HepG2 (cell line): Measurements from ENCODE around the gene PGRMC2.

Experiments
- CBX2 ChIP-seq, 2 experiments: fragments of 200-600 bp in 1 of 2; sonication (generic); formaldehyde crosslinking in 1 of 2; IDR thresholded peaks; 2 replicates each; pipeline versions ENCODE4 v1.7.0 to v1.8.1; 2018 to 2022; ENCODE audit warnings: low read depth in 2 of 2, low read length in 1 of 2, mild to moderate bottlenecking in 1 of 2, missing genetic modification reagents in 1 of 2
- CTCF ChIP-seq: sonication (generic); formaldehyde crosslinking; IDR thresholded peaks from 2 replicates; pipeline ENCODE4 v1.5.0; 2020; ENCODE audit warnings: mild to moderate bottlenecking, missing genetic modification reagents, moderate library complexity
- ELF4 ChIP-seq: sonication (generic); formaldehyde crosslinking; IDR thresholded peaks from 2 replicates; pipeline ENCODE4 v1.5.0; 2020; ENCODE audit warnings: missing genetic modification reagents, mild to moderate bottlenecking, moderate library complexity, borderline replicate concordance
- ETV5 ChIP-seq: IDR thresholded peaks from 2 replicates; pipeline ENCODE4 v1.6.1; 2018; ENCODE audit warnings: missing biosample characterization, missing genetic modification reagents, inconsistent platforms, borderline replicate concordance
- EZH2 ChIP-seq: conservative IDR thresholded peaks from 2 replicates; pipeline ENCODE4 v1.6.1; 2012; ENCODE audit warnings: mild to moderate bottlenecking, low read depth, low read length, moderate library complexity
- FOSL2 ChIP-seq: sonication (generic); formaldehyde crosslinking; IDR thresholded peaks from 2 replicates; pipeline ENCODE4 v1.4.0; 2020; ENCODE audit warnings: missing genetic modification reagents
- GABPA ChIP-seq, 2 experiments: IDR thresholded peaks; 2 replicates each; pipeline ENCODE4 v1.6.1; 2011 to 2016; ENCODE audit warnings: low read depth in 2 of 2, low read length in 1 of 2, missing biosample characterization in 1 of 2, missing genetic modification characterization in 1 of 2
- HMGXB4 ChIP-seq, 2 experiments: sonication (generic) in 1 of 2; formaldehyde crosslinking in 1 of 2; IDR thresholded peaks; 2 replicates each; pipeline versions ENCODE4 v1.4.0 to v1.6.1; 2018 to 2020; ENCODE audit warnings: missing genetic modification reagents in 2 of 2, borderline replicate concordance in 1 of 2, low read depth in 1 of 2, mild to moderate bottlenecking in 1 of 2, missing biosample characterization in 1 of 2
- KLF11 ChIP-seq: IDR thresholded peaks from 2 replicates; pipeline ENCODE4 v1.6.1; 2016; ENCODE audit warnings: missing compliant biosample characterization
- REST ChIP-seq, 2 experiments: IDR thresholded peaks; 2 replicates each; pipeline ENCODE4 v1.6.1; 2011 to 2012; ENCODE audit warnings: low read length in 2 of 2, borderline replicate concordance in 1 of 2, low read depth in 1 of 2, mild to moderate bottlenecking in 1 of 2, moderate library complexity in 1 of 2
- ZNF20 ChIP-seq: sonication (generic); formaldehyde crosslinking; IDR thresholded peaks from 2 replicates; pipeline ENCODE4 v1.4.0; 2020; ENCODE audit warnings: mild to moderate bottlenecking, moderate library complexity, missing genetic modification reagents
- ZNF253 ChIP-seq: sonication (generic); formaldehyde crosslinking; IDR thresholded peaks from 2 replicates; pipeline ENCODE4 v1.8.0; 2022; ENCODE audit warnings: mild to moderate bottlenecking, missing genetic modification reagents, borderline replicate concordance
- ZNF660 ChIP-seq: sonication (generic); formaldehyde crosslinking; IDR thresholded peaks from 2 replicates; pipeline ENCODE4 v1.5.1; 2020; ENCODE audit warnings: mild to moderate bottlenecking, low read depth, missing genetic modification reagents, borderline replicate concordance
- ZNF720 ChIP-seq: sonication (generic); formaldehyde crosslinking; IDR thresholded peaks from 2 replicates; pipeline ENCODE4 v1.4.0; 2020; ENCODE audit warnings: missing genetic modification reagents

- TF ChIP-seq ZNF253 (CRISPR knock-in tag) (no peak), CTCF (CRISPR knock-in tag) (no peak), HMGXB4 (CRISPR knock-in tag; IDR thresholded peaks at IDR 0.05; ENCODE audit: borderline replicate concordance in 1 of 2, low read depth in 1 of 2) (no peak), GABPA (IDR thresholded peaks at IDR 0.05; ENCODE audit: low read depth, low read length) (no peak), GABPA (CRISPR knock-in tag; IDR thresholded peaks at IDR 0.05; ENCODE audit: low read depth) (no peak), ZNF20 (CRISPR knock-in tag) (no peak), KLF11 (CRISPR knock-in tag) (no peak), ELF4 (CRISPR knock-in tag) (no peak), ZNF660 (no peak), REST (IDR thresholded peaks at IDR 0.05; ENCODE audit: borderline replicate concordance in 1 of 2, low read depth in 1 of 2, low read length in 2 of 2) (no peak), ETV5 (CRISPR knock-in tag) (no peak), ZNF720 (CRISPR knock-in tag) (no peak), EZH2 (no peak), CBX2 (IDR thresholded peaks at IDR 0.05; ENCODE audit: low read depth, low read length) (no peak), CBX2 (CRISPR knock-in tag; IDR thresholded peaks at IDR 0.05; ENCODE audit: low read depth) (no peak), FOSL2 (CRISPR knock-in tag) (no peak)
These were observed 31.1 kb downstream of the PGRMC2 start for GRCh38 chr4:128256539-128256938.
